ENCODE measurements around the gene CTH.
"Not testable (repeated sequence)": the region's sequence is repeated elsewhere in the genome, so short reads cannot be mapped to it uniquely, and the experiment has no call there.

CTH gene

DNA sequence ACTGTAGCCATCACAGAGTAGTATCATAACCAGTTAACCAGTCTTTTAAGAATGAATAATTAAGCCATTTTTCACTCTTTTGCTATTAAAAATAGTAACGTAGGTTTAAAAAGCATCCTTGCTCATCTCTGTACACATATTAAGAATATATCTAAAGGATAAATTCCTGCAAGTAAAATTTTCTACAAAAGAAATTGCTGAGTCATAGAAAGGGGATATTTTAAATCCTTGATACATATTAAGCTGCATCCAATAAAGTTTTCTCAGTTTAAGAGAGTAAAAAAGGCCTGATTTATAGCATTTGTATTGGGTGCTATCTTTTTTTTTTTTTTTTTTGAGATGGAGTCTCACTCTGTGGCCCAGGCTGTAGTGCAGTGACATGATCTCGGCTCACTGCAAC lies 1.9 kb upstream of the CTH start:
- DNase-seq (ENCODE audit: low read depth), result no peak

GRCh38 chr1:70411360-70411844 lies 334 bp downstream of the CTH start:
- DNase-seq (ENCODE audit: low read depth), result no peak

DNA sequence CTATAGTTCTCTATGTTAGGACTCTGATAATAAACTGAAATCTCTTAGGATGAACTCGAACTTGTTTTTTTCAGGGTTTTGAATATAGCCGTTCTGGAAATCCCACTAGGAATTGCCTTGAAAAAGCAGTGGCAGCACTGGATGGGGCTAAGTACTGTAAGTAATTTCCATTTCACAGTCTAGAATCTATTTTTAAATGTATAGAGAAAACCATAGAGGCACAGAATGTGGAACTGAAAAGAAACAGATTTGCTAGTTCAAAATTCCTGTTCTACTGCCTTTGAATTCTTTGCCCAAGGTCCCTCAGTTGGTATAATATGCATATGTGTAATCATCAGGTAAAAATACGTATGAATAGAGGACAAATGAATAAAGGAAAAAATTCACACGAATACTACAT lies 4.8 kb downstream of the CTH start:
- DNase-seq (ENCODE audit: low read depth), result no peak

GRCh38 chr1:70418973-70419734 lies 8.1 kb downstream of the CTH start:
- not testable (repeated sequence) for DNase-seq (ENCODE audit: low read depth)

- no peak for DNase-seq (ENCODE audit: low read depth)
Measured at GRCh38 chr1:70420320-70420719, 9.3 kb downstream of the CTH start.

DNA sequence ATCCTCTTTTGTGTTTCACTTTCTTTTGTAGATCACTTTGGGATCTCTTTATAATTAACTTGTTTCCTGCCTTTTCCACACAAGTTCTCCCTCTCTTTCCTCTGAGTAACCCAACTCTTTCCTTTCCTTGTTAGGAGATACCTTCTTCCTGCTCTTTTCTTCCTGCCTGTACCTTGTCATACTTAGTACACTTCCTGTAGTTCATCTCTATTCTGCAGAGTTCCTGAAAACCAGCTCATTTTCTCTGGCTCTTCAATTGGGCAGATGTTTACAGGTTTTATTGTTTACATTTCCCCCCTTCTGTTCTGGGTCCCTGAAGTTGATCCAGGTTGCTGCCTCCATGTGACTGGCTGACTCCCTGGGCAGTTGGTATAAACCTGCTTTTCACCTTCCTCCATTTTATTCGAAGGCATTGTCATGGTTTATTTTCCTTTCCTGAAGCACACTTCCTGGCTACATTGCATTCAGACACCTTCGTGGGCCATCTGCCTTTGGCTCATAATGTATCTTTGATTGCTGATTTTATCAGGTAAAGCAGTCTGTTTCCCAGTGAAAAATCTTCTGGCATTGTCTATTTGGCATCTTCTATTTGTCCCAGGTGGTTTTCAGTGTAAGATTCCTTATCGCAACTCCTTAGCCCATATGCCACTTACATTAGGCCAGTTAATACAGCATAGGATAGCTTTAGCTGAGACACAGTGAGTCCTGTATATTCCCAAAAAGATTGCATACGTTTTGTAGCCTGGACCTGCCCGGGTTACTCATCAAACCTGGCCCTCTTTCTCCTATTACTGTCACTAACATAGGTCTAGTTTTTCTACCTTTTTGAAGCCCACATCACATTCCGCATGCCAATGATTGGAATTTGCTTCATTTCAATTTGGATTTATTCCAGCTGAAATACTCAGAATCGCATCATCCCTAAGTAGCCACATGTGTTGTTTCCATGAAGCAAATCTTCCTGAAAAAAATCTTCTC lies 15.4 kb downstream of the CTH start:
- no peak for DNase-seq (ENCODE audit: low read depth)

GRCh38 chr1:70427976-70428375 lies 16.9 kb downstream of the CTH start:
- no peak for DNase-seq (ENCODE audit: low read depth)

DNA sequence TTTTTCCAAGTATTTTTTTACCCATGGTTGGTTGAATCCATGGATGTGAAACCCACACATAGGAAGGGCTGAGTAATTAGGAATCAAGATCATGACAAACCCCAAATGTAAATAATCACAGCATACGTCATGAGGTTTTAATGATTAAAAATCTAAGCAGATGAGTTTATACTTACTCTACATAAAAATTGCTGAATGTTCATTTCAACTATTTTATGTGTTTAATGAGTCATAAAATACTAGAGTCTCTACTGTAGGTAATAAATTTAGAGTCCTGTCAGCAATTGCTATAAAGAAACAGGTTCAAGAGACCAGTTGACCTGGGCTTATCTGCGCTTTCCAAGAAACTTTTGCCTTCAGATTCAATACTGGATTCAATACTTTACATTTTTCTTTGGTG lies 18.2 kb downstream of the CTH start:
- no peak for DNase-seq (ENCODE audit: low read depth)

DNA sequence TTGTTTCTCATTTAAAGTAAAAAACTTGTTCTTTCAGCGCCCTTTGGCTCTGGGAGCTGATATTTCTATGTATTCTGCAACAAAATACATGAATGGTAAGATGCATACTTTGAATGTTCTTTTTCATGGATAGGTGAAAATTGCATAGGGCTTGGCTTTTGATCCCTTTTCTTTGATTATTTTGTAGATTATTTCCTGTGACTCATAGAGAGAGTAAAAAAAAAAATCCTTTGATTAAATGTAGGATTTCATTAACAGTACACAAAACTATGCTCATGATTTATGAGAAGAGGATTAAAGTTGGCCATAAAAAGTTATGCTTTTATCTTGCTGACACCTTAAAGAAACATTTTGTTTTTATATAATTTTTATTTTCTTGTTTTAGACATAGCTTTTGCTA lies 18.7 kb downstream of the CTH start:
- no peak for DNase-seq (ENCODE audit: low read depth)

- no peak for DNase-seq (ENCODE audit: low read depth)
Measured at GRCh38 chr1:70431317-70431716, 20.2 kb downstream of the CTH start.

DNA sequence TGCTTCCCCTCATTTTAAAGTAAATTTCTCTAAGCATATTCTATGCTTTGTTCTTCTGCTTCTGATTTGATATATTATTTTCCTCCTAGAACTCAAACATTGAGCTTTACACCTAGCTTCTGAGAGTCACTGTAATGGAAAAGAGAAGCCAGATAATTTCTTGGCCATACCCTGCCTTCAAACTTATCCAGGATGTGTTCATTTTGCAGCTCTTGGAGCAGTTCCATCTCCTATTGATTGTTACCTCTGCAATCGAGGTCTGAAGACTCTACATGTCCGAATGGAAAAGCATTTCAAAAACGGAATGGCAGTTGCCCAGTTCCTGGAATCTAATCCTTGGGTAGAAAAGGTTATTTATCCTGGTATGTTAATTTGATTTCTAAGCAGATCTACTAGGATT lies 20.8 kb downstream of the CTH start:
- no peak for DNase-seq (ENCODE audit: low read depth)

DNA sequence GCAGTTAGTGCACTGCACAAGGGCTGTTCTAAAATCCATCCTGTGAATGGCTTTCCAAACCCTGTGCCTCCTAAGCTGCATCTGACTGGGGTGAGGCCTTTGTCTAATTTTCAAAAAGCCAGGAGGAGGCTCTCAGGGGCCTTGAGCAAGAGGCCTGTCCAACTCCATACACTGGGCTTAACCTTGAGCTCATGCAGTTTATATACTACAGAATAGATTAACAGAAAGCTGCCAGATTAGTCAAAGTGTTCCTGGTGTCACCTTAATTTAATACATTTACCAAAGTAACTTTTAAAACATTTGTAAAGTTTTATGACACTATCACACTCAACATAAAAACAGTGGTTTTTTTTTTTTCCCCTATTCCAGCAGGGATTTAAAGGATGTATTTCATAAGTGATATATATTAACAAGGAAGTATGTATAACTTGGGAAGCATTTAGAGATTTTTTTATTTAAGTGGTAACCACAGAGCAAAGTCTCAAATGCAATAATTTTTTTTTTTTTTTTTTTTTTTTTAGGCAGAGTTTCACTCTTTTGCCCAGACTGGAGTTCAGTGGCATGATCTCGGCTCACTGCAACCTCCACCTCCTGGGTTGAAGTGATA lies 23.3 kb downstream of the CTH start:
- no peak for DNase-seq (ENCODE audit: low read depth)

GRCh38 chr1:70436622-70437251 lies 25.7 kb downstream of the CTH start:
- no peak for DNase-seq (ENCODE audit: low read depth)

DNA sequence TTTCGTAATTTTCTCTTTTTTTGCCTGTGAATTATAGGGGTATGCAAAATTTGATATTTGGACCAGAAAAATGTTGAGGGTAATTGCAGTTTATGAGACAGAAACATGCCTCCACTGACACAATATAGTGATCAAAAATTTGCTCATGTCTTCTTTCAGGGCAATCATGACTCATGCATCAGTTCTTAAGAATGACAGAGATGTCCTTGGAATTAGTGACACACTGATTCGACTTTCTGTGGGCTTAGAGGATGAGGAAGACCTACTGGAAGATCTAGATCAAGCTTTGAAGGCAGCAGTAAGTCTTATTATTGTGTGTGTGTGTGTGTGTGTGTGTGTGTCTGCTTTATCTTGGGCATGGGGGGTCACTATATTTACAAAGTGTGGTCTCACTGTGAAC lies 27.5 kb downstream of the CTH start:
- DNase-seq (ENCODE audit: low read depth), result no peak

DNA sequence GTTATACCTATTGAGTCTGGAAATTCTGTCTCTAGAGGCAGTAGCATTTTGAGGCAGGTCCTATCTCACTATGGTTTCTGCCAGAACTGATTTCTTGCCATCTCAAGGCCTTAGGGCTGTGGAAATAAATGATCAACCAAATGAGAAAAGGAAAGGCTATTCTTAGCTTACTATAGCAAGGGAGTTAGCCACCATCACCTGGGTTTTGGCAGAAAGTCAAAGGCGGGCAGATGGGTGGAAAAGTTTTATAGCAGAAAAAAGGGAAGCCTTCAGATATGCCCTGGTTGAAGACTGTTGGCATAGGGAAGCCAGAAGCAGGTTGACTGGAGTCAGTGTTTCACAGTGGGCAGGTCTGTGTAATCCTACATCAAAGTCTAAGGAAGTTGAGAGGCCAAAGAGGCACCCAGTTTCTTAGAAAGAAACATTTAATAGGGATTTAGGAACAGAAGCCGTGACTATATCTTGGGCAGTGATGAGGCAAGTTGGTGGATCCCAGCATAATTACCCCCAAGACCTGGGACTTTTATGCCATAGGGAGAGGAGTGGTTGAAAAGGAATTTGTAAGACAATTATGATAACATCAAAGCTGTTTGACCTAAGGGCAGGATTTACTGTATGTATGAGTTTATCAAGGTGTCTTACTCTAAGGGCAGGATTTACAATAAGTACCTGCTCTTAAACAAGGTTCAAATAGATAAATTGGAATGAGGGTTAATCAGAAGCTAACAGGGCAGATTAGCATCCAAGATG lies 29.7 kb downstream of the CTH start:
- DNase-seq (ENCODE audit: low read depth), result no peak

- no peak for DNase-seq (ENCODE audit: low read depth)
Measured at GRCh38 chr1:70441392-70442035, 30.4 kb downstream of the CTH start.

DNA sequence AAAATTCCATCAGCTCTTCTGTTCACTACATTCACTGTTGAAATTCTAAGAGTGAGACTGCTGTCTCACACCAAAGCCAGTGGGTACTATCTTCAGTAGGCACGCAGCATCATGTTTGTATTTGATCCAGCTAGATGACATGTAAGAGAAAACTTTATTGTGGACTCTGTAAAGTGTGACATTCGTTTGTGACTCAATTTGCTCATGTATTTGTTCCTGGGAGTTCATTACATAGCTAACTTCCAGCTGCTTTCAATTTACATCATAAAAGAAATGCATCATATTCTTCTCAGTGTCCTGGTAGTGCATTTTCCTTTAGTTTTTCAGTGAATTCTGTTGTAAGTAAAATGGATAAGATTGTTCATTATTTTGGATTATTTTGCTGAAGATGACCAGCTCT lies 31.4 kb downstream of the CTH start:
- DNase-seq (ENCODE audit: low read depth), result no peak

- DNase-seq (ENCODE audit: low read depth), result no peak
Measured at GRCh38 chr1:70443739-70444138, 32.7 kb downstream of the CTH start.

DNA sequence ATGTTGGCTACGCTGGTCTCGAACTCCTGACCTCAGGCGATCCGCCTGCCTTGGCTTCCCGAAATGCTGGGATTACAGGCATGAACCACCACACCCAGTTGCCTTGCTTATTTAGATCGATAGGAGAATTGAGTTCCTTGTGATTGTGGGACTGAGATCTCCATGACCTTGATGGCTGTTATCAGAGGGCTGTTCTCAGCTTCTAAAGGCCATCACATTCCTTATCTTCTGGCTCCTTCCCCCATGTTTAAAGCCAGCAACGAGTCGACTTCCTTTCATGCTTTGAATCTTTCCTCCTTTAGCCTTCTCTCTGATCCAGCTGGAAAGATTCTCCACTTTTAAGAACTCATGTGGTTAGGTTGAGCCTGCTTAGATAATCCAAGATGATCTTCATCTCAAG lies 38.0 kb downstream of the CTH start:
- no peak for DNase-seq (ENCODE audit: low read depth)

DNA sequence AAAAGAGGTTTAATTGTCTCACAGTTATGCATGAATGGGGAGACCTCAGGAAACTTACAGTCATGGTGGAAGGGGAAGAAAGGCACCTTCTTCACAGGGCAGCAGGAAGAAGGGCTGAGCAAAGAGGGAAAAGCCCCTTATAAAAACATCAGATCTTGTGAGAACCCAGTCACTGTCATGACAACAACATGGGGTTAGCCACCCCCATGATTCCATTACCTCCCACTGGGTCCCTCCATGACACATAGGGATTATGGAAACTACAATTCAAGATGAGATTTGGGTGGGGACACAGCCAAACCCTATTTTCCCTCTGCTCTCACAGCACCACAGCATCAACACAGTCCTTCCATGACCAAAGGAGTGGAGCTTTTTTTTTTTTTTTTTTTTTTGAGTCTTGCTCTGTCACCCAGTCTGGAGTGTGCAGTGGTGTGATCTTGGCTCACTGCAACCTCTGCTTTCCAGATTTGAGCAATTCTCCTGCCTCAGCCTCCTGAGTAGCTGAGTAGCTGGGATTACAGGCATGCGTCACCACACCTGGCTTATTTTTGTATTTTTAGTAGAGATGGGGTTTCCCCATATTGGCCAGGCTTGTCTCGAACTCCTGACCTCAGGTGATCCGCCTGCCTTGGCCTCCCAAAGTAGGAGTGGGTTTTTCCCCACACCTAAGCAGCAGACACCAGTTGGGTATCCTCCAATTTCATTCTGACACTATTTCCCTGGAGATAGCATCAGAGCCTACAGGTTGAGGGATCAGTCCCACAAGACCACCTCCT lies 41.3 kb downstream of the CTH start:
- DNase-seq (ENCODE audit: low read depth), result not testable (repeated sequence)
